Esophagus (tissue), 2 donors: ENCODE data around the gene CDS1. TPM values are rescaled to one million over a fixed set of nuclear protein-coding genes. Genes with fewer than 3 reads are reported as not detected.

Experiments used
- H3K27ac ChIP-seq, 2 donors: one replicate each; pipeline ENCODE4 v1.5.1; 2013; ENCODE audit warnings: low read depth in 2 of 2, mild to moderate bottlenecking in 2 of 2, inconsistent platforms in 1 of 2, low read length in 1 of 2, moderate library complexity in 1 of 2
- H3K27me3 ChIP-seq, 2 donors: one replicate each; pipeline ENCODE4 v1.6.1; 2013; ENCODE audit warnings: low read length in 2 of 2, control low read depth in 1 of 2, mild to moderate bottlenecking in 1 of 2; ENCODE audit not compliant: insufficient read depth in 2 of 2, control insufficient read depth in 1 of 2
- H3K36me3 ChIP-seq, 2 donors: one replicate each; pipeline ENCODE4 v1.6.1; 2013; ENCODE audit warnings: low read length in 1 of 2; ENCODE audit not compliant: control insufficient read depth in 2 of 2, insufficient read depth in 2 of 2
- H3K4me1 ChIP-seq, 2 donors: one replicate each; pipeline ENCODE4 v1.6.1; 2013; ENCODE audit warnings: low read length in 1 of 2; ENCODE audit not compliant: control insufficient read depth in 2 of 2, insufficient read depth in 2 of 2
- H3K4me3 ChIP-seq, 2 donors: one replicate each; pipeline ENCODE4 v1.5.1; 2013; ENCODE audit warnings: low read length in 2 of 2, mild to moderate bottlenecking in 2 of 2, low read depth in 1 of 2, moderate library complexity in 1 of 2
- H3K9me3 ChIP-seq, 2 donors: one replicate each; pipeline ENCODE4 v1.6.1; 2013; ENCODE audit warnings: mild to moderate bottlenecking in 2 of 2, low read depth in 1 of 2, low read length in 1 of 2, moderate library complexity in 1 of 2; ENCODE audit not compliant: control insufficient read depth in 2 of 2, insufficient read depth in 1 of 2
- WGBS, 2 donors: extraction: QIAGEN DNeasy Blood & Tissue Kit; methylation state at CpG; one replicate each; pipeline ENCODE4 v1.1.7; 2013; 5-methylcytosine and 5-hydroxymethylcytosine counted together
- polyA plus RNA-seq, 2 donors: library from polyadenylated mRNA; stranded (reverse); fragments of 200-250 nt; gene quantifications; one replicate each; pipeline ENCODE4 v1.2.3, GENCODE V29; 2013
- donor health status: healthy with polysubstance abuse.
- donor health status: Bipolar disorder and iron deficiency.

Gene CDS1
- polyA plus RNA-seq, 2 donors: 16.2 to 21.2 TPM

DNA sequence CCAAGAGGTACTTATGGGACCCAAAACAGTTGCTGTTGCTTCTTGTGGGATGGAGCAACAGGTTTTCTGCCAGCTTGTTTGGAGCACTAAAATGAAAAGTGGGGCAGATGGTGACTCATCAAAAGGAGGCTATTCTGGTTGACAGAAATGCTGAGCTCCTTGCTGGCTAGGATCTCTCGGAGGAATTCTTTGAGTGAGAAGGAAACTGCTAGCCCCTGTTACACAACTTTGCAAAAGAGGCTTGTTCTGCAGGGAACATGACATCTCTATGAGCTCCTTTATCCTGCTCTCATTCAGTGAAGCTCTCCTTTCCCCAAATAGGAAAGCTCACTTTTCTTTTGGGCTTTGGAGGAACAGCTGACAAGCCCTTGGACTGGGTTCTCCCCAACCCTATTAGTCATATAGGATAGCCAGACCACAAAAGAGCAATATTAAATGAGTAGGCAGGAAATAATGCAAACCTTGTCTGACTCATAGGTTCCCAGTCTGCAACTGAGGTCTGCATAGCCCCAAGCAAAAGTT, 108.3 kb downstream of the CDS1 start:
- 30 to 47% methylated on average over 1 of the region's 1 CpG for WGBS, 2 donors
- no peaks in the 10 kb centered on the region for H3K9me3 ChIP-seq
- H3K36me3 ChIP-seq: peaks cover 7 to 13% of the 10 kb centered on the region in 2 donors
- H3K4me3 ChIP-seq: no peak overlapping the region
- H3K4me1 ChIP-seq: peaks cover 0 to 7% of the 10 kb centered on the region in 2 donors
- no peaks in the 10 kb centered on the region for H3K27me3 ChIP-seq
- peak overlapping the region; percentile 25 to 26 for H3K27ac ChIP-seq

DNA sequence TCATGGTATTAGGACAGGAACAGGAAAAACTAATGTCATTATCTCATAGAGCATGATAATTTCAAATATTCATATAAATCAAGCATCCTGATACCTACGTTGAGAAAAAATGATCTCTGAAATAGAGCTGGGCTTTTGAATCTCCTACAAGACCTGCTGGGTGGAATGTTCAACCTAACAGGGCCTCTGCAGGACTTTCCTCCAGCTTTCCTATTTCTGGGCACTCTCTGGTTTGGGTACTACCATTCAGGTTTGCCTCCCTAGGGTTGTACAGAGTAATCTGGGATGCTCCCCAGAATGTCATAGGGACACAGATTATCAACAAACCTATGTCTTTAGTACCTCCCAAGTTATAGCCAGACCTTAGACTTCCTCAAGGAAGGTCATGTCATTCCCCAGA, 108.9 kb downstream of the CDS1 start:
- H3K27me3 ChIP-seq: no peaks in the 10 kb centered on the region
- H3K4me3 ChIP-seq: no peak overlapping the region
- peaks cover 0 to 7% of the 10 kb centered on the region in 2 donors for H3K4me1 ChIP-seq
- no peak overlapping the region for H3K27ac ChIP-seq
- H3K9me3 ChIP-seq: no peaks in the 10 kb centered on the region
- H3K36me3 ChIP-seq: peaks cover 9 to 10% of the 10 kb centered on the region in 2 donors
- 57 to 66% methylated on average over 1 of the region's 1 CpG for WGBS, 2 donors

DNA sequence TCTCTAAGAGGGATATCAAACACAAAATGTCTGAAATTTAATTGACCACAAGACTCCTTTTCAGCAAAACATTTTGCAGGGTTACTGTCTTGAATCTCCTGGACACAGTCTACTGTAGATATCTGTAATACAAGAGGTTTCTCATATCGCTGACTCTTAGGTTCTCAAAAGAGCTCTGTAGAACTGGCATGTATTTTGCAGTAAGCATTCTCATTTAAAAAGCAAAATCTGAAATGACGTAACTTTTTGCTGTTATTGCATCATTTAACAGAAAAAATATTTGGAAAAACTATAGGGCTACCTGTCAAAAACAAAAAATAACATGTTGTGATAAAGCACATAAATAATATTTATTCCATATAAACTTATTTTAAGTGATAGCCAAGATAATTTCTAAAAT, 114.2 kb downstream of the CDS1 start:
- WGBS, 2 donors: 94 to 97% methylated on average over 2 of the region's 2 CpGs
- Histone ChIP-seq H3K4me1 (no peaks in the 10 kb centered on the region), H3K4me3 (no peak overlapping the region), H3K27me3 (no peaks in the 10 kb centered on the region), H3K27ac (no peak overlapping the region), H3K36me3 (peaks cover 6 to 9% of the 10 kb centered on the region in 2 donors), H3K9me3 (no peaks in the 10 kb centered on the region)

GRCh38 chr4:84697615-84698201, 114.8 kb downstream of the CDS1 start:
- 73 to 86% methylated on average over 4 of the region's 4 CpGs for WGBS, 2 donors
- peaks cover 6 to 11% of the 10 kb centered on the region in 2 donors for H3K36me3 ChIP-seq
- H3K4me1 ChIP-seq: no peaks in the 10 kb centered on the region
- H3K4me3 ChIP-seq: no peak overlapping the region
- no peaks in the 10 kb centered on the region for H3K9me3 ChIP-seq
- no peak overlapping the region for H3K27ac ChIP-seq
- no peaks in the 10 kb centered on the region for H3K27me3 ChIP-seq

DNA sequence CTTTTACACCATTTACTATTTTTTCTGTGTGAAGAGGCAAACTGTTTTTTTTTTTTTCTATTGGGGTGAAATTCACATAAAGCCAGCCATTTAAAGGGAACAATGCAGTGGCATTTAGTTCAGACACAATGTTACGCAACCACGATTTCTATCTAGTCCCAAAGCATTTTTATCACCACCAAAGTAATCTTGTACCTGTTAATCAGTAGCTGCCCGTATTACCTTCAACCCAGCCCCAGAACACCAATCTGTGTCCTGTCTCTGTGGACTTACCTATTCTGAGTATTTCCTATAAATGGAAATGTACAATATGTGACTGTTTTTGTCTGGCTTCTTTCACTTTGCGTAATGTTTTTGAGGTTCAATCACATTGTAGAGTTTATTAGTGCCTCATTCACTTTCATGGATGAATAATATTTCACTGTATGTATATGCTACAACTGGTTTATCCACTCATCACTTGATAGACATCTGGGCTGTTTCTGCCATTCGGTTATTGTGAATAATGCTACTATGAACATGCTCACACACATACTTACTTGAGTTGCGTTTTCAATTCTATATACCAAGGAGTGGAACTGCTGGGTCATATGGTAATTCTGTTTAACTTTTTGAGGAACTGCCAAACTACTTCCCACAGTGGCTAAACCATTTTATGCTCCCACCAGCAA, 116.2 kb downstream of the CDS1 start:
- Histone ChIP-seq H3K4me1 (no peaks in the 10 kb centered on the region), H3K36me3 (peaks cover 6 to 16% of the 10 kb centered on the region in 2 donors), H3K9me3 (no peaks in the 10 kb centered on the region), H3K4me3 (no peak overlapping the region), H3K27me3 (no peaks in the 10 kb centered on the region), H3K27ac (no peak overlapping the region)
- WGBS, 2 donors: 72 to 73% methylated on average over 6 of the region's 6 CpGs

Other genes starting within 250 kb of the CDS1 start
- 1 to 10 TPM; 2.5 to 8.2 TPM for gene NKX6-1, start 83.8 kb upstream of the CDS1 start, polyA plus RNA-seq